GM12878 (cell line): Measurements from ENCODE around the gene KIFC3. TPM values are rescaled to one million over a fixed set of nuclear protein-coding genes. Genes with fewer than 3 reads are reported as not detected.

Experiments used
- ATAC-seq: fragments of 200-7000 bp; cut with Tn5 transposase; 3 replicates; pipeline ENCODE4 v1.9.1; 2020; ENCODE audit warnings: mild to moderate bottlenecking, moderate library complexity
- BruUV-seq: library from RNA; stranded (reverse); fragments of 400-500 nt; replicated peaks from 2 replicates; lab custom pipeline; 2021; lab: Mats Ljungman, UMichigan
- CTCF ChIA-PET: fragments of 300-600 bp; sonication (Branson Sonifier 250); formaldehyde crosslinking; extraction: SDS; loops from one replicate; lab custom pipeline; 2021; ENCODE audit warnings: inconsistent platforms; lab: Yijun Ruan, JAX
- POLR2A ChIA-PET: fragments of 350-600 bp; formaldehyde crosslinking; extraction: SDS; loops from one replicate; lab custom pipeline; 2021; ENCODE audit warnings: inconsistent platforms; lab: Charles Lee
- RAD21 ChIA-PET: fragments of 300-600 bp; sonication (Branson Sonifier 250); formaldehyde crosslinking; loops from one replicate; lab custom pipeline; 2023; ENCODE audit warnings: antibody characterized with exemption; ENCODE audit not compliant: unreplicated experiment; lab: Charles Lee
- SMC1A ChIA-PET: fragments of 300-600 bp; sonication (Branson Sonifier 250); formaldehyde crosslinking; loops from one replicate; lab custom pipeline; 2023; ENCODE audit not compliant: unreplicated experiment, uncharacterized antibody; lab: Charles Lee
- DNase-seq: peaks from one replicate; pipeline ENCODE4 v3.0.0-alpha.2; 2011; ENCODE audit warnings: low read depth, low spot score
- FAIRE-seq: peaks from 3 replicates; lab custom pipeline; 2011; peaks lifted over from hg19 to GRCh38; lab: Jason Lieb, UNC
- H2AFZ ChIP-seq: 2 replicates; pipeline ENCODE4 v1.6.0; 2011; ENCODE audit warnings: low read depth, low read length, control low read depth; ENCODE audit not compliant: control insufficient read depth
- H3K27ac ChIP-seq: 2 replicates; pipeline ENCODE4 v1.5.1; 2011; ENCODE audit warnings: control low read depth; ENCODE audit not compliant: control insufficient read depth, insufficient read depth
- H3K27me3 ChIP-seq, 2 experiments: replicated peaks in 1 of 2; 2 replicates each; pipeline versions ENCODE4 v1.6.0 to v1.6.1; 2011; ENCODE audit warnings: low read length in 1 of 2; ENCODE audit not compliant: control insufficient read depth in 2 of 2, insufficient read depth in 2 of 2
- H3K36me3 ChIP-seq, 2 experiments: 2 replicates each; pipeline ENCODE4 v1.5.1; 2011; ENCODE audit warnings: low read length in 1 of 2; ENCODE audit not compliant: control insufficient read depth in 2 of 2, insufficient read depth in 2 of 2
- H3K4me1 ChIP-seq: 2 replicates; pipeline ENCODE4 v1.6.1; 2011; ENCODE audit warnings: mild to moderate bottlenecking, low read length, moderate library complexity, mixed read lengths; ENCODE audit not compliant: control insufficient read depth, insufficient read depth
- H3K4me2 ChIP-seq: 2 replicates; pipeline ENCODE4 v1.6.0; 2011; ENCODE audit warnings: control low read depth; ENCODE audit not compliant: control insufficient read depth, insufficient read depth
- H3K4me3 ChIP-seq: fragments of 200-600 bp; sonication (generic); 2 replicates; pipeline ENCODE4 v1.5.1; 2016
- H3K79me2 ChIP-seq: 2 replicates; pipeline ENCODE4 v1.6.0; 2011; ENCODE audit warnings: low read length; ENCODE audit not compliant: control insufficient read depth, insufficient read depth
- H3K9ac ChIP-seq: 2 replicates; pipeline ENCODE4 v1.8.0; 2011; ENCODE audit warnings: low read length, control low read depth, mixed read lengths; ENCODE audit not compliant: control insufficient read depth, insufficient read depth
- H3K9me3 ChIP-seq: replicated peaks from 3 replicates; pipeline ENCODE4 v1.5.1; 2011; ENCODE audit warnings: mild to moderate bottlenecking, low read length; ENCODE audit not compliant: control insufficient read depth, insufficient read depth
- H4K20me1 ChIP-seq: 2 replicates; pipeline ENCODE4 v1.6.0; 2011; ENCODE audit not compliant: control insufficient read depth, insufficient read depth
- CBFB ChIP-seq: IDR thresholded peaks from 2 replicates; pipeline ENCODE4 v1.6.1; 2016; ENCODE audit warnings: antibody characterized with exemption, low read depth
- CREM ChIP-seq: IDR thresholded peaks from 2 replicates; pipeline ENCODE4 v1.6.1; 2014; ENCODE audit warnings: antibody characterized with exemption, low read depth
- KDM1A ChIP-seq: fragments of 200-600 bp; sonication (generic); IDR thresholded peaks from 2 replicates; pipeline ENCODE4 v1.6.1; 2016; ENCODE audit warnings: borderline replicate concordance
- MTA3 ChIP-seq: IDR thresholded peaks from 2 replicates; pipeline ENCODE4 v1.6.1; 2012; ENCODE audit warnings: low read length, inconsistent platforms, borderline replicate concordance
- RAD21 ChIP-seq: IDR thresholded peaks from 2 replicates; pipeline ENCODE4 v1.6.1; 2011; ENCODE audit warnings: mild to moderate bottlenecking, low read depth, low read length, moderate library complexity; ENCODE audit not compliant: insufficient read depth
- TAF1 ChIP-seq: IDR thresholded peaks from 2 replicates; pipeline ENCODE4 v1.6.1; 2011; ENCODE audit warnings: mild to moderate bottlenecking, low read depth, low read length, borderline replicate concordance
- TBL1XR1 ChIP-seq: IDR thresholded peaks from 2 replicates; pipeline ENCODE4 v1.6.1; 2012; ENCODE audit warnings: low read depth, low read length, improper control_type of control experiment
- USF2 ChIP-seq: IDR thresholded peaks from 2 replicates; pipeline ENCODE4 v1.6.1; 2011; ENCODE audit warnings: low read depth, low read length, improper control_type of control experiment, borderline replicate concordance
- WGBS: methylation state at CpG from one replicate; pipeline ENCODE4 v1.1.6; 2016; ENCODE audit warnings: low lambda C conversion rate; ENCODE audit not compliant: insufficient replicate concordance, insufficient coverage; ENCODE audit errors: missing lambda C conversion rate; 5-methylcytosine and 5-hydroxymethylcytosine counted together
- in situ Hi-C: fragments of 300-500 bp; cut with MboI; formaldehyde crosslinking; loops from 9 replicates; pipeline ENCODE4 v1.14.3; 2018; ENCODE audit warnings: mixed read lengths
- intact Hi-C: fragments of 100-400 bp; cut with micrococcal nuclease; formaldehyde crosslinking; loops from one replicate; pipeline ENCODE4 v1.14.2; 2022; ENCODE audit not compliant: unreplicated experiment
- polyA plus RNA-seq, 11 experiments: library from polyadenylated mRNA; depleted of rRNA in 4 of 11; unstranded in 6 of 11; stranded (reverse) in 5 of 11; fragments of >200 nt; fragmentation: Nextera tagmentation in 4 of 11; fragmentation: Illumina TruSeq in 1 of 11; extraction: Ambion mirVana in 4 of 11; extraction: Trizol in 1 of 11; gene quantifications; 1 replicate in 1 of 11; 2 replicates in 10 of 11; pipeline versions ENCODE4 v1.2.1 to v1.2.3, GENCODE V29; 2011 to 2016; ENCODE audit warnings: inconsistent platforms in 2 of 11, missing spikeins in 2 of 11, low read depth in 1 of 11
- total RNA-seq, 4 experiments: library from RNA; depleted of rRNA in 3 of 4; stranded (reverse); fragments of >200 nt in 3 of 4; fragmentation: Illumina TruSeq in 1 of 4; extraction: Trizol in 1 of 4; gene quantifications; 2 replicates each; pipeline versions ENCODE4 v1.2.1 to v1.2.3, GENCODE V29; 2013 to 2021
- TF ChIP-seq, protein P1 (sequence below): fragments of 450-650 bp; IDR thresholded peaks from 2 replicates; pipeline ENCODE4 v1.6.1; 2017; ENCODE audit warnings: mild to moderate bottlenecking

The KIFC3 gene
- total and polyA plus RNA-seq, 10 of the 15 experiments (the other 5 are each of a cell fraction or from before 2014, with no cell fraction given), result 0.22 to 1.3 (median 0.26) TPM; not detected in 3

DNA sequence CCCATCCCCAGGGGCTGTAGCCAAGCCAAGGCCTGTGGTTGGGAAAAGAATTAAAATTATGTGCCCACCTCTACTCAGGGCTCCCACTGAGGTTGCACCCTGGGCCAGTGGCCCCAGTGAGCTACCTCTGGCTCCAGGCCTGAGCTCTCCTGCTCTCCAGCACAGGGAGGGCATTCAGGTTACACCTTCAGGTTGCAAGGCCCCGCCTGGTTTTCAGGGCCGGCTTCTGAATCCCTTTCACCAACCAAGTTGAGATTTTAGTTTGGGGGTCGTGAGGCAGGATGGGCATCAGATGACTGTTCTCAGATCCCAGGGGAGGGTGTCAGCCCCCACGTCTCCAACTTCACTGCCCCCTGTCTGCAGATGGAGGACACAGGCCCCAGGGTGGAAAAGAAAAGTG lies 74.7 kb downstream of the KIFC3 start:
- H3K9ac ChIP-seq, result no peak overlapping the region
- H4K20me1 ChIP-seq, result no peaks in the 10 kb centered on the region
- no peak overlapping the region for H3K4me2 ChIP-seq
- SMC1A ChIA-PET, result interaction anchor here (0.8 kb wide), 1 partner anchor 83 kb away, joined by 3 read pairs; no protein-coding TSS in a partner anchor
- H3K4me3 ChIP-seq, result no peak overlapping the region
- no peak for FAIRE-seq
- no peak for TF ChIP-seq TAF1
- no peak for TF ChIP-seq RAD21
- no peak for TF ChIP-seq TBL1XR1
- no peak for TF ChIP-seq CREM
- no peak for TF ChIP-seq MTA3
- TF ChIP-seq, protein P1, sequence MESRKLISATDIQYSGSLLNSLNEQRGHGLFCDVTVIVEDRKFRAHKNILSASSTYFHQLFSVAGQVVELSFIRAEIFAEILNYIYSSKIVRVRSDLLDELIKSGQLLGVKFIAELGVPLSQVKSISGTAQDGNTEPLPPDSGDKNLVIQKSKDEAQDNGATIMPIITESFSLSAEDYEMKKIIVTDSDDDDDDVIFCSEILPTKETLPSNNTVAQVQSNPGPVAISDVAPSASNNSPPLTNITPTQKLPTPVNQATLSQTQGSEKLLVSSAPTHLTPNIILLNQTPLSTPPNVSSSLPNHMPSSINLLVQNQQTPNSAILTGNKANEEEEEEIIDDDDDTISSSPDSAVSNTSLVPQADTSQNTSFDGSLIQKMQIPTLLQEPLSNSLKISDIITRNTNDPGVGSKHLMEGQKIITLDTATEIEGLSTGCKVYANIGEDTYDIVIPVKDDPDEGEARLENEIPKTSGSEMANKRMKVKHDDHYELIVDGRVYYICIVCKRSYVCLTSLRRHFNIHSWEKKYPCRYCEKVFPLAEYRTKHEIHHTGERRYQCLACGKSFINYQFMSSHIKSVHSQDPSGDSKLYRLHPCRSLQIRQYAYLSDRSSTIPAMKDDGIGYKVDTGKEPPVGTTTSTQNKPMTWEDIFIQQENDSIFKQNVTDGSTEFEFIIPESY, result no peak
- no peak for TF ChIP-seq USF2
- TF ChIP-seq KDM1A, result no peak
- TF ChIP-seq CBFB, result no peak
- TF ChIP-seq, all 136 proteins: peak for 0
- ChIA-PET POLR2A (no interaction called here), RAD21 (no interaction called here), CTCF (interaction anchor here (1.4 kb wide), 1 partner anchor 151 kb away, joined by 3 read pairs; no protein-coding TSS in a partner anchor)
- H3K9me3 ChIP-seq, result no peaks in the 10 kb centered on the region
- in situ Hi-C loops (no loop called here), intact Hi-C loops (no loop called here)
- no peak overlapping the region for H3K27ac ChIP-seq
- no peak overlapping the region for H2AFZ ChIP-seq
- no peaks in the 10 kb centered on the region for H3K27me3 ChIP-seq
- no peaks in the 10 kb centered on the region for H3K36me3 ChIP-seq
- no peaks in the 10 kb centered on the region for H3K79me2 ChIP-seq
- no peak for ATAC-seq
- whole genome bisulfite sequencing, result 28% methylated on average over 4 of the region's 4 CpGs
- no peaks in the 10 kb centered on the region for H3K4me1 ChIP-seq
- BruUV-seq, result no TSS peak
- no peak for DNase-seq
